Measurements from ENCODE around the gene HS6ST1. TPM values are rescaled to one million over a fixed set of nuclear protein-coding genes. Genes with fewer than 3 reads are reported as not detected.

HS6ST1 gene
- total RNA-seq, 2 experiments from 2014 or later, result 13.6 to 17.6 TPM

- intact Hi-C loops (cut with micrococcal nuclease; ENCODE audit: unreplicated experiment), result no loop called here
Observed at GRCh38 chr2:128298846-128299507, 19.7 kb downstream of the HS6ST1 start.

GRCh38 chr2:128298286-128298685 lies 20.4 kb downstream of the HS6ST1 start:
- H4K20me1 ChIP-seq (ENCODE audit: insufficient read depth, low read length), result no peaks in the 10 kb centered on the region; the same call in 1 of the 2 replicates
- no peak for DNase-seq (ENCODE audit: low spot score)
- no peaks in the 10 kb centered on the region for H3K9me2 ChIP-seq (ENCODE audit: insufficient read depth, low read length)
- TF ChIP-seq EZH2phosphoT487 (IDR thresholded peaks at IDR 0.05; ENCODE audit: borderline replicate concordance, low read depth, low read length), result no peak
- TF ChIP-seq CTCF (conservative IDR thresholded peaks at IDR 0.05; ENCODE audit: low read length), result no peak
- H3K27ac ChIP-seq (ENCODE audit: low read depth, low read length, poor library complexity, severe bottlenecking), result no peak overlapping the region
- H2AFZ ChIP-seq (ENCODE audit: low read length), result no peak overlapping the region
- H3K9me3 ChIP-seq (ENCODE audit: low read length), result no peaks in the 10 kb centered on the region
- ChIA-PET CTCF (ENCODE audit: unreplicated experiment) (no interaction called here), POLR2A (interaction anchor here (0.7 kb wide), 1 partner anchor 10 kb away, joined by 3 read pairs; no protein-coding TSS in a partner anchor)
- H3K79me2 ChIP-seq (ENCODE audit: insufficient read depth, low read depth, low read length), result no peaks in the 10 kb centered on the region
- H3K4me1 ChIP-seq (ENCODE audit: insufficient read depth, low read length, poor library complexity, severe bottlenecking), result peaks cover 5% of the 10 kb centered on the region
- intact Hi-C loops (cut with micrococcal nuclease; ENCODE audit: unreplicated experiment), result no loop called here
- no peak overlapping the region for H3K4me2 ChIP-seq (ENCODE audit: low read length)
- H3K36me3 ChIP-seq (ENCODE audit: insufficient read depth, low read length), result no peaks in the 10 kb centered on the region; the same call in 1 of the 2 replicates
- no peak overlapping the region for H3K4me3 ChIP-seq (ENCODE audit: low read depth, low read length, poor library complexity, severe bottlenecking)
- no TSS peak for BruUV-seq (replicated peaks)

More at GRCh38 chr2:128298846-128299507, 19.7 kb downstream of the HS6ST1 start:
- Histone ChIP-seq H3K4me2 (ENCODE audit: low read length) (no peak overlapping the region), H3K4me3 (ENCODE audit: low read depth, low read length, poor library complexity, severe bottlenecking) (no peak overlapping the region), H3K9me2 (ENCODE audit: insufficient read depth, low read length) (no peaks in the 10 kb centered on the region), H3K36me3 (ENCODE audit: insufficient read depth, low read length) (no peaks in the 10 kb centered on the region; the same call in 1 of the 2 replicates), H3K9me3 (ENCODE audit: low read length) (no peaks in the 10 kb centered on the region), H3K27ac (ENCODE audit: low read depth, low read length, poor library complexity, severe bottlenecking) (no peak overlapping the region), H3K79me2 (ENCODE audit: insufficient read depth, low read depth, low read length) (no peaks in the 10 kb centered on the region), H2AFZ (ENCODE audit: low read length) (no peak overlapping the region), H4K20me1 (ENCODE audit: insufficient read depth, low read length) (peaks cover 2% of the 10 kb centered on the region; the same call in 1 of the 2 replicates), H3K4me1 (ENCODE audit: insufficient read depth, low read length, poor library complexity, severe bottlenecking) (peaks cover 8% of the 10 kb centered on the region)
- ChIA-PET CTCF (ENCODE audit: unreplicated experiment) (no interaction called here), POLR2A (interaction anchor here (0.5 to 0.7 kb wide), 2 partner anchors 10 to 1043 kb away, joined by 3 to 6 read pairs; no protein-coding TSS in a partner anchor)
- no peak for DNase-seq (ENCODE audit: low spot score)
- no peak for TF ChIP-seq EZH2phosphoT487 (IDR thresholded peaks at IDR 0.05; ENCODE audit: borderline replicate concordance, low read depth, low read length)
- no peak for TF ChIP-seq CTCF (conservative IDR thresholded peaks at IDR 0.05; ENCODE audit: low read length)
- no TSS peak for BruUV-seq (replicated peaks)

DNA sequence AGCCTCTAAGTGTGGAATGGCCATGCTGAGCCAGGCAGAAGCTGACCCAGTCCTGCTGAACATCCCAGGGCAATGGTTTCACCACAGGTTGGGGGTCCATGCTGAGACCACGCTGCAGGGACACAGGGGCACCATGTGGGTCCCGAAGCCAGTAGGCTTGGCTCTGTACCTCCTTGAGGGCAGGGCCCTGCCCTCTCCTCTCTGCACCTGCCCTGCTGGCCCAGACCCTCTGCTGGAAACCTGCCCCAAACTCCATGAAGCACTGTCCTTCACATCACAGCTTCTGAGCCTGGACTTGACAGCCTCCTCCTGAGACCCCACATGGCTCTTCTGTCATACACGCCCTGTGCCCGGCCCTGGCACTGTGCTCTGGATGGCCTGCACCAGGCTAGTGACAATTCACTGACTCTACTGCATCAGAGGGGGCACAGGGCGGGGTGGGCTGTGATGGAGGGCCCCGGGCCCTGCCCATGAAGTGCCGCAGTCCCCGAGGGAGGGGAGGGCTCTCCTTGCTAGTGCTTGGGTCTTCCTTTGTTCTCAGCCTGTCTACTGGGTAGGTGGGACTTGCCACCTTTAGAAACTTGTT lies 24.7 kb downstream of the HS6ST1 start:
- H3K9me3 ChIP-seq (ENCODE audit: low read length), result no peaks in the 10 kb centered on the region
- no peaks in the 10 kb centered on the region for H3K4me1 ChIP-seq (ENCODE audit: insufficient read depth, low read length, poor library complexity, severe bottlenecking)
- no peak overlapping the region for H3K27ac ChIP-seq (ENCODE audit: low read depth, low read length, poor library complexity, severe bottlenecking)
- no peak for TF ChIP-seq EZH2phosphoT487 (IDR thresholded peaks at IDR 0.05; ENCODE audit: borderline replicate concordance, low read depth, low read length)
- TF ChIP-seq CTCF (conservative IDR thresholded peaks at IDR 0.05; ENCODE audit: low read length), result no peak
- DNase-seq (ENCODE audit: low spot score), result no peak
- no peak overlapping the region for H2AFZ ChIP-seq (ENCODE audit: low read length)
- no peaks in the 10 kb centered on the region for H3K9me2 ChIP-seq (ENCODE audit: insufficient read depth, low read length)
- no TSS peak for BruUV-seq (replicated peaks)
- H3K36me3 ChIP-seq (ENCODE audit: insufficient read depth, low read length), result no peaks in the 10 kb centered on the region; the same call in 1 of the 2 replicates
- H3K79me2 ChIP-seq (ENCODE audit: insufficient read depth, low read depth, low read length), result no peaks in the 10 kb centered on the region
- H3K4me2 ChIP-seq (ENCODE audit: low read length), result no peak overlapping the region
- ChIA-PET CTCF (ENCODE audit: unreplicated experiment) (no interaction called here), POLR2A (no interaction called here)
- no peaks in the 10 kb centered on the region; the same call in 1 of the 2 replicates for H4K20me1 ChIP-seq (ENCODE audit: insufficient read depth, low read length)
- no peak overlapping the region for H3K4me3 ChIP-seq (ENCODE audit: low read depth, low read length, poor library complexity, severe bottlenecking)
- intact Hi-C loops (cut with micrococcal nuclease; ENCODE audit: unreplicated experiment), result no loop called here
